GM18508 (cell line): Measurements from ENCODE around the gene NPHP4.

ENCODE experiments used
- ATAC-seq: cut with Tn5 transposase; IDR thresholded peaks from one replicate; pipeline ENCODE4 v1.9.1; 2021; ENCODE audit warnings: moderate number of reproducible peaks; ENCODE audit not compliant: insufficient read depth, unreplicated experiment

Gene NPHP4

DNA sequence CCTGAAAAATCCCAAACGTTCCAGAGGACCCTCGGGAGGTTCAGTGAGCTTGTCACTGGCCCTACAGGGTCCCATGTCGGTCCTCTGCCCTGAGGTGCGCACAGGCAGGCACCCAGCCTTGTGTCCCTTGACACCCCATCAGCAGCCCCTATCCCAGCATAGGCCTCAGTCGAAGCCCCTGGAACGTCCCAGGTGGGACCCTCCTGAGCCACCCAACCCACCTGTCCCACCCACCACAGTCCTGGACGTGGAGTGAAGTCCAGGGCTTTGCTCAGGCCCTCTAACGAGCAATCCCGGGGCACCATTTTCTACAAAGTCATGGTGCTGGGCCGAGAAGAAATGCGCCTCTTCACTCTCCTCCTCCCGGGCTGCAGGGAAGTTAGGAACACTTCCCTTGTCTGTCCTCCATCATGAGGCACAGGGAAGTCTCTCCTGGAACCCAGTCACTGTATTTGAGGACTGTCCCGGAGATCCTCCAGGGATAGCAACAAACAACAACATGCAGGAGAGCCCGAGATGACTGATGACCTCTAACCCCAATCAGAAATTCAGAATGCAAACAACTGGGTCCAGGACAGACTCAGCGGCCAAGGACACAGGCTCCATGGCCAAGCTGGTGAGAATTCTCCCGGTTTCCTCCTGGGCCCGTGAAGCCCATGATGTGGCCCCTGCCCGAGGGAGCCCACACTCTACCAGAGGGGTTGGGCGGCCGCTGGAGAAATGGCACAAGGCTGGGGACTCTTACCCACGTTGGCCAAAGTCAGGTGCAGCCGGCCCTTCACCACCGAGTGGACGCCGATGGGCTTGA is 105.5 kb downstream of the NPHP4 start:
- ATAC-seq, result no peak

DNA sequence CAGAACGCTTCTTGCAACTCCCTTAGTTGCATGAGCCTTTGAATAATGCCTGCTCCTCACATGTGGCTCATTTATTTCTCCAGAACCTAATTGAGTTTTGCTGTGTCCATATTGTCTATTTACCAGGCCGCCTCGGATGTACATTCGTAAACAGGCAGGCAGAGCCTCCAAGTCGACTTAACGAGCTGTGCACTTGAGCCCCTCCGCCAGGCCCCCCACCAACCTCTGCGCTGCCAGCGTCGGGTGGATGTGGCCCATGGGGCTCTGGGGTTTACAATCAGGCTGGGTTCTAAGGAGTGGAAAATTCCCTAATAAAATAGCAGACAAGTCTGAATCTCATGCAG is 106.1 kb downstream of the NPHP4 start:
- ATAC-seq, result no peak

DNA sequence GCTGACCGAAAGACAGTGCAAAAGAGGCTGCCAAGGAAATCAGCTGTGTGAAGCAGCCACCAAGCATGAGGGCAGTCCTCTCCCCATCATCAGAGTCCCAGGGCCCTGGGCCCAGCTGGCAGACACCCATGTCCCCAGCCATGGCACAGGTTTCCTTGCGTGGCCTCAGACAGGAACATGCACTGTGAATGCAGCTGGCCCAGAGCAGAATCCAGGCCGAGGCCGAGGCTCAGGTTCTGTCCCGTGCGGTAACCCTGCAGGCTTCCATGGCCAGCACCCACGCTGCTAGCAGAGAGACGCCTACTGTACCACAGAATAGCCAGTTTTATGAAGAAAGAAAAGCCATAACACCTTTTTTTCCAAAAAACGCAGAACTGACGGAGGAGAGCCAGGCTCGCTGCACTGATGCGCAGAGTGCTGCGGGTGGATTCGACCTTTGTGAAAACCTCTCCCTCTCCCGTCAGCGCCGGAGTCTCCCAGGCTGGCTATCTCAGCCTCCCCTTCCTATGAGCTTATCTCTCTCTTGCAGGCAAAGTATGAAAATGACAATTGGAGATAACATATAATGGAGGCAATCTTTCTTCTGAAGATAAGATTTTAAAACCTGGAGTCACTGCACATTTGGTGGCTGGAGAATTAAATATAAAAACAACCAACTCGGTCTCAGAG is 106.6 kb downstream of the NPHP4 start:
- no peak for ATAC-seq

DNA sequence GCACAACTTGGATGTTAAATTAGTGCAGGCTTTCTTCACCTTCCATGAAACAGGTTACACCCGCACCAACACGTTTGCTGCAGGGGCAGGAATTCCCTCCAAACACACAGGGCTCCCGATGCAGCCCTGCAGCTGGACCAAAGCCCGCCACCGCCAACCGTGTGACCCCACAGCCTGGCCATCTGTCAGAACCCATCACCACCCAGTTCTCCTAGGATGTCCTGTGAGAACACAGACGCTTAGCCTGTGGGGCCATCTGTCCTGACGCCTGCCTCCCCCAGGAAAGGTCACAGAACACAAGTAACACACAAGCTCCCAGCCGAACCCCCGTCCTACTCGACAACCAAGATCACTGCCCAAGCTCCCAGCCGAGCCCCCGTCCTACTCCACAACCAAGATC is 108.1 kb downstream of the NPHP4 start:
- ATAC-seq, result no peak

DNA sequence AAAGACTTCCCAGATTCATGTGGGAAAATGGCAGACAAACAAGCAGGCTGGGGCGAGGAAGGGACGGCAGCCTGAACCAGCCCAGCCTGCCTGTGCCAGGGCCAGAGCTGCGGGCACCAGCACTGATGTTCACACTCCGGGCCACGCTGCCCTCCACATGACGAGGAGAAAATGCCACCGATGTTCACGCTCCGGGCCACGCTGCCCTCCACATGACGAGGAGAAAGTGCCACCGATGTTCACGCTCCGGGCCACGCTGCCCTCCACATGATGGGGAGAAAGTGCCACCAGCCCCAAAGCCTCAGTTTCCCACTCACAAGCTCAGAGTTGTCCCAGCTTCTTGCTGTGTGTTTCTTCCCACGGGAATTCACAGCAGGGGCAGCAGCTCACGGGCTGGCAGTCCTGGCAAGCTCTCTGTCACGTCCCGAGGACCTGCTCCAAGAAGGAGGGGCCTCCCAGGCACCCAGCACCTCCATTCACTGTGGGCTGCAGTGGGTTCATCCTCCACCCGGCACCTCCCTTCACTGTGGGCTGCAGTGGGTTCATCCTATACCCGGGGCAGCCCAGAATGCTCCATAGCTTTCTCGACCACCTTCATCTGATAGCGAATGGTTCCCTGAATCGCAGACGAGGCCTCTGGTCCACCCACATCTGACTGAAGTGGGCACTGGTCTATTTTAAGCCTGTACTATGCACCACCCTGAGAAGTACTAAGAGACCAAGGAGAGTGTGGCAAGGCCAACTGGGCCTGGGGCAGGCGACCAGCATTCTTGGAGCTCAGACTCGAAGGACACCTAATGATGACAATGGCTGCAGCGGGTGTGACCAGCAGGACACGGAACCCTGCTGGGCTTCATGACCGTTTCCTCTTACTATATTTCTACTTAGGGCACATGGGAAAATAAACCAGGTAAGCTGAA is 108.8 kb downstream of the NPHP4 start:
- no peak for ATAC-seq

DNA sequence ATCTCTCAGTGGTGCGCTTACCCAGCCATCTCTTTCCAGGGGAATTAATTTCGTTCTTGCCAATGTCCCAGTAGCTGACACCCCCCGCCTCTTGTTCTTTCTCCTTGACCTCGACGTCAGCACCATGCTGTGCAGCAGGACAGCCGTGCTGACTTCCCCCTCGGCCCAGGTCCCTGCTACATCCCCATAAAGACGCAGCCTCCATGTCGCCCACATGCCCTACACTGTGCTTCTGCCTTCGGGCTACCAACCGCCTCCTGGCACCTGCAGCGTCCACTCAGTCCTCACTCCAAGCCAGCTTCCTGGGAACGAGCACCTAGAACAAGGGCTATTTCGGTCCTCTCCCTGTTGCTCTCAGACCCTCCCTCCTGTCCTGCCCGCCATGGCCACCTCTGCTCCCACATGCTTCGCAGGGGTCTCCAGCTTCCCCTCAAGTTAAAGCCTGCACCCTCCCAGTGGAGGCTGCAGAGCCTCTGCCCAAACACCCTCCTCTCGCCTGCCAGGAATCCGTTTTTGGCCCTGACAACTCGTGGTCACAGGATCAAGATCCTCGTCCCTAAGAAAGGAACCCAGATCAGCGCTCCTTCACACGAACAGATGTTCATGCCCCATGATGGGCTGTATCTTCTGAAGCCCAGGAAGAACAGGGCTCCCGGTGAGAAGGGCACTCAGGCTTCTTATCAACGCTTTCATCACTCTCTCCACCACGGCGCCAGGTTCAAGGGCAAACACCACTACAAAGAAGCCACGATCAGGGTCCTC is 109.7 kb downstream of the NPHP4 start:
- ATAC-seq, result no peak

DNA sequence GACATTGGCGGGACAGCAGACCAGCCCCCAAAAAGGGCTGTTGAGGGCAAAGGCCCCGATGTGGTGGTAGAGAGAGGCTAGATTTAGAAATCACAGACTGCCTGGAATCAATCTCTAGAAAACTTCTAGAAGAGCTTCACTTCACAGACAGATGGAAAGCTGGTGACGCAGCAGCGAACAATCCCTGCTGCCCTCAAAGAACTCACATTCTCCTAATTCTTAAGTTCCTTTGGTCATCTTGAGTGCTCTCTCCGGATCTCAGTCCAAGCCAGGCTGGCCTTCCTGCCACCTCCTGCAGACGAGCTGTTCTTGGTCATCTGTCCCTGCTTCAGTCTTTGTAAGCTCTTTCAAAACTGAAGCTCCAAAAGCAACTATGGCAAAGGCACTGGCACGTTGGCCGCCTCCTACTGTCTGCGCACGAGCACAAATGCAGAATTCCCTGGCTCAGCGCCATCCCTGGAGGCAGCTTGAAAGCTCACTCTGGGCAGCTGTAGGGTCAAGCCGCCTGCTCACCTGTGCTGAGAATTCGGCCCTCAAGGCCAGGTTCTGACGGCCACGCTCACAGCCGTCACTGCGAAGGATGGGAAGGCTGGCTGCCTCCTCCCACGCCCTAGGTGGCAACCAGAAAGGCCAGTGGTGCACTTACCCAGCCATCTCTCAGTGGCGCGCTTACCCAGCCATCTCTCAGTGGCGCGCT is 110.6 kb downstream of the NPHP4 start:
- ATAC-seq, result no peak

DNA sequence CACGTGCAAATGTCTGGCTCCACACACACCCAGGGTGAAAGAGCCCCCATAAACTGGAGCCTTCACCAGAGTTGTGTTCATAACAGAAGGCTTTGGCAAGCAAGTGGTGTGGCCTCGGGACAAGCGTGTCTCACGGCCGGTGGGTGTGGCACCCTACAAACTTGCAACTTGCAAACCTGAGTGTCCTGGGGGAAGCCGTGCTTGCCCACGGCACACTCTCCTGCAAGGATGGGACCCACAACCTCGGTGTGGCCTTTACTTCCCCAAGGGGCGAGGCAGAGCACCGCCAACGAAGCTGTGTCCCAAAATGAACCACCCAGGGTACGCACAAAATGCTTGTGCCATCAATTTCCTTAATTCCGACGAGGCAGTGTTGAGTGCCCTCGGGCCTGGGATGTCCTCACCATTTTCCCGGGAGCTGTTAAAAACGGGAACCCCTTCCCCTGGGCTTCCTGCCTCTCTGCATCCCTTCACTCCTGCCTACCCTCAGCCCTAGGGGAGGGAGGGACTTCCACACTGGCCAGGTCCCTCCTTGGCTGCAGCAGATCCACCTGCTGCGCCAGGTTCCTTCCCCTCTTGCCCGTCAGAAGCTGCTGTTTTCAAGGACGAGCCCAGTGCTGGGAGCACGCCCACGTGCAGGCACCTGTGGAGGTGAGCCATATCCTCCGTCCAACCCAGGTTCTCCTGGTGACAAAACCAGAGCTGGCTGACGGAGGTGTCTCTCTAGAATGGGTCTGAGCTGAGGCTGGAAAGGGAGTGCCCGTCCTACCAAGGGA is 111.4 kb downstream of the NPHP4 start:
- ATAC-seq, result no peak

DNA sequence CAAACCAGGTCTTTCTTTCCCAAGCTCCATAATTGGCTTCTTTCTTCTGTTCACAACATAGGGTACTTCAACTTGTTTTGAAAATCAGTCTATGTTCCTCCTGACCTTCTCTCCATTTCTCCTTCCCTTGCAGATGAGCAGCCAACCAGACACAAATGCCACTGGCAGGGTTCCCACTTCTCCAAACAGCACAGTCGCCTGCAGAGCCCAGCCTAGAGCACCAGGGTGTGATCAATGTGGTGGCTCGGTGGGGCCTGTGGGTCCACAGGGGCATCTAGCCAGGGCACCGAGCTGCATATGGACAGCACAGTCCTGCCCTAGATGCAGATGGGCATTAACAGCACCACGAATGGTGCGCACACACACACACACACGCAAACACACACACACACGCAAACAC is 112.8 kb downstream of the NPHP4 start:
- no peak for ATAC-seq

DNA sequence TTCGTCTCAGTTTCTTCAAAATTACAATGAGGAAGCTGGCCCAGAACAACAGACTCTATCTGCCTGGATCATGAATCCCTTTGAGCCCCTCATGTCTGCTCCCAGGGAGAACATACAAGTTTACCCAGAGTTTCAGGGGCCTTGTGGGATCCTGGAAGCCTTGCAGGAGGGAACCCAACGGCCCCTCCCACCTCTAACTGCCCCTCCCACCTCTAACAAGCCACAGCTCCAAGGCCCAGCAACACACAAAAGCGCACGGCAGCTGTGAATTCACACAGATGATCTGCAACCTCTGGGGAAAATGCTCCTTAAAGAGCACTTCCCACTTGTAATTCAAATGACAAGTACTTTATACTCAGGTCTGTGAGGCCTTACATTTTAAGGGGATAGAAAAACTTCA is 113.3 kb downstream of the NPHP4 start:
- ATAC-seq, result no peak

DNA sequence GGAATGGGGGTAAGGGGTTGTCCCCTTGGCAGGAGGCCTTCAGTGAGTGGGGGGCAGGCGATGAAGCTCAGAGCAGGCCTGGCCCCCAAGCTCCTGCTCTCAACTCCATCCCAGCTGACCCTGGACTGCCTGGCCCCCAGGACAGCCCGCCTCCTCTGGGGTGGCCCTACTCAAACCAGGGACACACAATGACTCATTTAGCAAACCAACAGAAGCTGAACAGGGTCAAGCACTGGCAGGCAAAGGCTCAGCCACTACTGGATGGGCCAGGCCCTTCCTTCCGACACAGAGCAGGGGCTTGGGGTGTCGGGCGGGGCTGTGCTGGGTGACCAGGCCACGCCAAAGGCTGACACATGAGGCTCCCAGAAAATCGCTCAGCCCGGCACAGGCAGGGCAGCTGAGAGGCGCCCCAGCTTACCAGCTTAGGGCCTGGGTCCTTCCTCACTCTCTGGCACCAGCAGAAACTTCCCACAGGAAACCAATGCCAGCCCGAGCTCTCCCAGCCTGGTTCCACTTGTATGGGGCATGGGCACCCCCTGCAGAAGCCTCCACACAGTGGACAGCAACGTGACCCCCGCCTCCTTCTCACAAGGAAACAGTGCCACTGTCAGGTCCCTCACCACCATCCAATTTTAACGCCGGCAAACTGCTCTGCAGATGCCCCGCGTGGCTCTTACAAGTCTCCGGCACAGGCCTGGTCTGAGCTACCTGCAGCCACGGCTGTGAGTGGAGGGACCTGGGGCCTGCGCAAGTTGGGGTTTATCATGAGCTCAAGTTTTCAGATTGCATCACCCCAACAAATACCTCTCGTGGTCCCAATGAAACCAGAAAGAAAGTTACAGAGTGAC is 114.3 kb downstream of the NPHP4 start:
- ATAC-seq, result no peak

DNA sequence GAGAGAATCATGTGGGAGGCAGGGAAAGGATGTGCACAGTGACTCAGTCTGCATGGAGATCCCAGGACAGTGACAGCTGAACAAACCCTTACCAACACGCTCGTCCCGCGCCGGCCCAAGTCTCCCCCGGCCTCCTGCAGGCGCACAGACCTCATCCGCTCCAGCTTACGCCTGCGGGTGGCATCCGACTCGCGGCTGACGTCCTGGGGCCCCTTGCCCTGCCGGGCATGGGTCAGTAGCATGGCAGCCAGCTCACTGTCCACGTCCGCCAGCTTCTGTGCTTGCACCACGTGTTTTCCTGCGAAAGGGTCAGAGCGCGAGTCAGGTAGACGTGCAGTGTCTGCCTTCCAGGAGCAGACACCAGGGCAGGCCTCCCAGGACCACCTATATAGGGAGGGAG is 115.2 kb downstream of the NPHP4 start:
- no peak for ATAC-seq

DNA sequence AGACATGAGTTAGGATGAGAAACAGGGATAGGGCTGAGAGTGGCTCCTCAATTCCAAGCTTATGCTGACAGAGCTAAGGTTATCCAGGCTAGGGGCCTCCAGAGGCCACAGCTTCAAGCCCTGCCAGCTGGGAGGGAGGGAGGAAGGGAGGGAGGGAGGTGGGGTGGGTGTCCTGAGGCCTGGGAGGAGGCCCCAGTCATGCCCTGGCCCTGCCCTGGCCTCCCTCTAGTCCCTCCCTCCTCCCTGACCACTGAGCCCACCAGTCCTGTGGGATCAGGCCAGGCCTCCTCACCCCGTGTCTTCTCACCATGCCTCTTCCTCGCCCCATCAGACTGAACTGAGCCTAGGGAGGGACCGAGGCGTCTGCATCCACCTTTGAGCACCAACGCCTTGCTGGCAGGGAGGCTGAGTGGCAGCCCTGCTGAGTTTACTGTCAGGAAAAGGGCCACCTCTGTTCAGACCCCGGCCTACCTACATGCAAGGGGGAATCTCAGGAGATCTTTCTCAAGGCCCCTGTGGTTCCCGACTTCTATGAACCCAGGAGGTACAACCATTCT is 116.1 kb downstream of the NPHP4 start:
- ATAC-seq, result no peak

DNA sequence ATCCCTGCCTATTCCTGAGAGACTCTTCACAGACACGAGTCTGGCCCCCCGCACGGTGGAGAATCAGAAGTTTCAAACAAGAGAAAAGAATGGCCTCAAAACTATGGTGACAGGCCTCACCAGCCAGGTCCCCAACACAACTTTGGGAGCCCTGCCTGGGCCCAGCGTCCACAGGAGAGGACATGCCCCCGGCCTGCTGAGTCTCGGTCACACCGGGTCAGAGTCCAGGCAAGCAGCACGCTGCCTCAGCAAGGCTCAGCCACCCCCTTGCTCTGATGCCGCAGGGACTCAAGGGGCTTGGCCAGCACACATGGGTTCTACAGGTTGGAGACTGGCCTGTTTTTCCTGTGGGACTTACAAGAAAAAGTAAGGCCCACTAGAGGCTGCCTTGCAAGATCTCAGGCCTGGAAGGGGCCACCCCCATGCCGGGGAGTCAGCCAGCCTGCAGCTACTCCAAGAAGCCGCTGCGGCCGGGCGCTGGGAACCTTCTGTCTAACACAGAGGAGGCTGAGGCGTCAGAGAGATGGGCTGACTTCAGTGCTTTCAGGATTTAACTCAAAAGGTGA is 116.8 kb downstream of the NPHP4 start:
- ATAC-seq, result no peak

DNA sequence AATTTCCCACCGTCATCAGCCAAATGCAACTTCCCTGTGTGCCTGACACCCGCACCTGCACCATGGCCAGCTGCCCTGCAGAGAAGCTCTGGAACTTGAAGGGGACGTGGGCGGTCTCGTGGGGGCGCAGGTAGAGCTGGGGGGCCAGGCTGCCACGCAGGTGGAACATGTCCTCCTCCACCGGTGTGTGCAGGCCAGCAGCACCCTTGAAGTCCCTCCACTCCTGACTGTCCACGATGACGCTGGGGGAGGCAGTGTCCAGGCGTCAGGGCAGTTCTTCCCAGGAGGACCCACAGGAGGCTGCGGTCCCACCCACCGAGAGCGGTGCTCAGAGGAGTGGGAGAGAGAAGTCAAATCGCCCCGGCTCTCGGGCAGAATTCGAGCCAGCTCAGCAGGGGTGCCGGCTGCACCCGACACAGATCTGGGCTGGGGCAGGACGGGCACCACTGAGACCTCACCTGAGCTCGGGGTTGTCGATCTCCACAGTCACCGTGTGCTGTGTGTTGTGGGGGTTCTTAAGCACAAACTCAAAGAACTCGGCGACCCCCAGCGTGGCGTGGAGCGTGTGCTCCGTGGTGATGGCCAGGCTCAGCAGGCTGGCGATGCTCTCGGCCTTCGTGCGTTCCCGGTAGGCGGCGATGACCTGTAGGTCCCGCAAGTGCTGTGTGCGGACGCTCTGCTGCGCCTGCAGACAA is 117.7 kb downstream of the NPHP4 start:
- ATAC-seq, result no peak

DNA sequence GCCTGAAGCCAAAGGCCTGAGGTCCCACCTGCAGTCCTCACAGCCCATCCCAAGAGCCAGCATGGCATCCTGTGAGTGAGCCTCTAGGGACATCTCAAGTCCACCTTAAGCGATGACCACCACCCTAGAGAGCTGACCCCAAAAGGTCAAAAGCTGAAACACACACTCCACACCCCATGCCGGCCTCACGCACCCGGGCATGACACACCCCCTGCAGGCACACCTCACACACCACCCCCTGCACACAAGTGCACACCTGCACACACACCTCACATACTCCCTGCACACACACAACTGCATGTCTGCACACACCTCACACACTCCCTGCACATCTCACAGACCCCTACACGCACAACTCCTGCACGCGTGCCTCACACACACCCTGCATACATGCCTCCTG is 118.7 kb downstream of the NPHP4 start:
- no peak for ATAC-seq

DNA sequence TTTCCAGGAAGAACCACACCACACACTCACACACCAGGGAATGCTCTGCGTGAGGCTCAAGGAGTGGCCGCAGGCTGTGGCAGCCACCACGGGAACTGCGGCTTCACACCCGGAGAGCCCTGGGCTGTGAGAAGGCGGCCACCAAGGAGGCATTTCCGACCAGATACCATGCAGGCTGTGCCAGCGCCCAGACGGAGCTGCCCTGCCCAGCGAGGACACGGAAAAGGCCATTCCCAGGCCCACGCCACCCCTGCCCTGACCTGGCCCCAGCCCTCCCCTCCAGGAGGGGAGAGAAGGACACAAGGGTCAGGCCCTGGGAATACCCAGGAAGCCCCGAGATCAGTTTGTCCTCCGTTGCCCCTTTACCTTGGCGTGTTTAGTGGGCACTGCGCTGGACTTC is 119.3 kb downstream of the NPHP4 start:
- no peak for ATAC-seq
